GM18951 (cell line): Measurements from ENCODE around the gene GUCD1.

ENCODE experiments used
- POLR2A ChIP-seq: IDR thresholded peaks from 4 replicates; pipeline ENCODE4 v1.6.1; 2011; ENCODE audit warnings: mild to moderate bottlenecking; ENCODE audit not compliant: insufficient read length, insufficient read depth; ENCODE audit errors: extremely low read depth
- in situ Hi-C: fragments of 300-500 bp; cut with MboI; formaldehyde crosslinking; loops from one replicate; pipeline ENCODE4 v1.12.0; 2022; ENCODE audit warnings: low sequenced_read_pairs, mixed read lengths, inconsistent platforms; ENCODE audit not compliant: unreplicated experiment

GUCD1 gene

GRCh38 chr22:24584871-24585411 lies 30.0 kb upstream of the GUCD1 start:
- no peak for TF ChIP-seq POLR2A
- in situ Hi-C loops, result no loop called here

- in situ Hi-C loops, result no loop called here
- no peak for TF ChIP-seq POLR2A
Observed at GRCh38 chr22:24584166-24584790, 29.3 kb upstream of the GUCD1 start.

- in situ Hi-C loops, result no loop called here
- no peak for TF ChIP-seq POLR2A
Observed at GRCh38 chr22:24583221-24584165, 28.6 kb upstream of the GUCD1 start.

- in situ Hi-C loops, result no loop called here
- no peak for TF ChIP-seq POLR2A
Observed at GRCh38 chr22:24582056-24582814, 27.3 kb upstream of the GUCD1 start.

- TF ChIP-seq POLR2A, result no peak
- in situ Hi-C loops, result no loop called here
Observed at GRCh38 chr22:24580276-24580675, 25.3 kb upstream of the GUCD1 start.

GRCh38 chr22:24579258-24579601 lies 24.3 kb upstream of the GUCD1 start:
- no peak for TF ChIP-seq POLR2A
- in situ Hi-C loops, result no loop called here

GRCh38 chr22:24578355-24579257 lies 23.7 kb upstream of the GUCD1 start:
- in situ Hi-C loops, result no loop called here
- no peak for TF ChIP-seq POLR2A

- no peak for TF ChIP-seq POLR2A
- in situ Hi-C loops, result no loop called here
Observed at GRCh38 chr22:24576778-24577177, 21.8 kb upstream of the GUCD1 start.

GRCh38 chr22:24571266-24571665 lies 16.3 kb upstream of the GUCD1 start:
- TF ChIP-seq POLR2A, result no peak
- in situ Hi-C loops, result no loop called here

- TF ChIP-seq POLR2A, result no peak
- in situ Hi-C loops, result no loop called here
Observed at GRCh38 chr22:24567668-24568067, 12.7 kb upstream of the GUCD1 start.

GRCh38 chr22:24566899-24567511 lies 12.1 kb upstream of the GUCD1 start:
- in situ Hi-C loops, result no loop called here
- no peak for TF ChIP-seq POLR2A

GRCh38 chr22:24565077-24565476 lies 10.1 kb upstream of the GUCD1 start:
- TF ChIP-seq POLR2A, result no peak
- in situ Hi-C loops, result no loop called here
